UCSD-AML1 (cell line): ENCODE measurements around the gene ODF2.
"Not testable (repeated sequence)": the region's sequence is repeated elsewhere in the genome, so short reads cannot be mapped to it uniquely, and the experiment has no call there.

Experiments
- DNase-seq: peaks from one replicate; lab custom pipeline; 2025; ENCODE audit not compliant: unreplicated experiment; lab: John Stamatoyannopoulos, UW

ODF2 gene

DNA sequence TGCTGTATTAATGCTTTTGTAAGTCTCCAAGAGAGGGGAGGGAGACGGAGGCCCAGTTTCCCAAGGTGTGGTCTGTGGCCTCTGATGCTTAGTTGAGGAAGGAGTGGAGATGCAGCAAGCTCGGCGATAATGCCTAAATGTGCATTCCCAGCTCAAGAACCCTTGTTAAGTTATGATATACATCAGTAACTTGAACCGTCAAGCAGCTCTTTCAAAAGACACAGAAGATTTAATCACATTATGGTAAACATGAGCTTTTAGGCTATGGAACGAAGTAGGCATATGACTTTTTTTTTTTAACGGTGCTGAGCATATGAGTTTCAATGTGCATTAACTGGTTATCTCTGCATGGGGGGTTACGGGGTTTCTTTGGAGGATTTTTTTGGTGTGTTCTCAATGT, 26.4 kb downstream of the ODF2 start:
- no peak for DNase-seq

DNA sequence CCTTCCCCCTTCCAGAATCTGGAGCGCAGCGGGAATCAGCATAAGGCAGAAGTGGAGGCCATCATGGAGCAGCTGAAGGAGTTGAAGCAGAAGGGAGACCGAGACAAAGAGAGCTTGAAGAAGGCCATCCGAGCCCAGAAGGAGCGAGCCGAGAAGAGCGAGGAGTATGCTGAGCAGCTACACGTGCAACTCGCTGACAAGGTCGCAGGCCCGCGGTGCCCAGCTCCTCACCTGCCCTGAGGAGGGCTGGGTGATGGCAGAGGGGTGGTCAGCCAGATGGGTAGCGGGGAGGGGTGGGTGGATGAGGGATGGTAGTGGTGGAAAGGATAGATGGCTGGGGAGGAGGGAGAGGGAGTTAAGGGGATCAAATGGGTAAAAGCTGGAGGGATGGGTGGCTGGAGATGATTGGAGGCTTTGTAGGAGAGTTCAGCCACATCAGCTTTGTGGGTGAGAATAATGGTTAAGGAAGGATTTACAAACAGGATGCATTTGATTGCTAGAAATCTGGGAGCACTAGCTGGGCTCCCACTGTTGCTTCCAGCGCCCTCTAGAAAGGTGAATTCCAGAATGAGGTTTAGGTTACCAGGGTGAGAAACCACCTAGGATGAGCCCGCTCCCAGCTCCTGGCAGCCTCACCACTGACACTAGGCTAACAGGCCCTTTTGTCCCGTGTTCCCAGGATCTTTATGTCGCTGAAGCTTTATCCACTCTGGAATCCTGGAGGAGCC, 29.0 kb downstream of the ODF2 start:
- DNase-seq: no peak

DNA sequence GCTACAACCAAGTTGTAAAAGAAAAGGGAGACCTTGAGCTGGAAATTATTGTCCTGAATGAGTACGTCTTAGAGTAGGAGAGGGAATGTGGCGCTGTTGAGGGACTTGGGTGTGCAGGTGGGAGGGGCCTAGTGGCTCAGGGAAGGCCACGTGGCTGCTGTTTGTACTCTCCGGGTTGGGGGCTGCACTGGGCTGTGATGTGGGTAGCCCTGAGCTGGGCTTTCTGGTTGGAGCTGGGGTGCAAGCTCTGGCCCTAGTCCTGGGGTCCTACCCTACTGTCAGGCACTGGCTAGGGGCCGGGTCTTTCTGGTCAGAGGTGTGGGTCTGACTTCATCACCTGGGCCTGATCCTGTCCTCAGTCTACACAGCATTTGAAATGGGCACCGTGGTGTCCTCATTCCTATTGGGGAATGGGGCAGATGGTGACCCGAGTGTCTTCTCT, 29.6 kb downstream of the ODF2 start:
- DNase-seq: no peak

DNA sequence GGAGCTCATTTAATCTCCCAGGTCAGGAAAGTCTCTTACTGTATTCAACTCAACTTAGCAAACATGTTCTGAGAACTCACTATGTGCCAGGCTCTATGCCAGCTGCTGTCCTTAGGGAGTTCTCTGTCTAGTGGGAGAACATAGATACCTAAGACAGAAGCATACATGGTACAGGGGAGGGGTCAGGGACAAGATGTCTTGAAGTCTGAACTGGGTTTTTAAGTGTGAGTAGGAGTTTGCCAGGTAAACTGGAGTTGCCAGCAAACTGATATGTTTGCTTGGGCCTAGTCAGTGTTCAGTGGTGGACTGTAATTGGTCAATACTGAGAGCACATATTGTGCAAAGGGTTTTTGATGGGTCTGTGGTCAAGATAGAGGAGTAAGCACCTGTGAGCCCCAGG, 30.4 kb downstream of the ODF2 start:
- DNase-seq: no peak

DNA sequence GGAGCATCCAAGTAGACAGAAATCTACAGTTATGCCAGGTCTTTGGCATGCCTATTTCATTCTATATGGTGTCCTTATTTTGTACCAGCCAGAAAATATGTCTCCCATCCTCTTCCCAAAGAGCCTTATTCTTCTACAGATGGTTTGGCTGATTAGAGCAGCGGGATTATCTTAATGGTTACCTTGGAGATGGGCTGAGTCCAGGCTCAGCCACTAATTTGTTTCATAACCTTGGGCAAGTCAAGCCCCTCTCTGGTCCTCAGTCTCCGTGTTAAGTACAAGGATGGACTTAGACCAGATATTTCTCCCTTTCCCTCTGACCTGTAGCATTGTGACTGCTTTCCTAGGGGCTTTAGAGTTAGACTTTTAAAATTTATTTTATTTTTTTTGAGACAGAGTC, 37.6 kb downstream of the ODF2 start:
- DNase-seq: no peak

DNA sequence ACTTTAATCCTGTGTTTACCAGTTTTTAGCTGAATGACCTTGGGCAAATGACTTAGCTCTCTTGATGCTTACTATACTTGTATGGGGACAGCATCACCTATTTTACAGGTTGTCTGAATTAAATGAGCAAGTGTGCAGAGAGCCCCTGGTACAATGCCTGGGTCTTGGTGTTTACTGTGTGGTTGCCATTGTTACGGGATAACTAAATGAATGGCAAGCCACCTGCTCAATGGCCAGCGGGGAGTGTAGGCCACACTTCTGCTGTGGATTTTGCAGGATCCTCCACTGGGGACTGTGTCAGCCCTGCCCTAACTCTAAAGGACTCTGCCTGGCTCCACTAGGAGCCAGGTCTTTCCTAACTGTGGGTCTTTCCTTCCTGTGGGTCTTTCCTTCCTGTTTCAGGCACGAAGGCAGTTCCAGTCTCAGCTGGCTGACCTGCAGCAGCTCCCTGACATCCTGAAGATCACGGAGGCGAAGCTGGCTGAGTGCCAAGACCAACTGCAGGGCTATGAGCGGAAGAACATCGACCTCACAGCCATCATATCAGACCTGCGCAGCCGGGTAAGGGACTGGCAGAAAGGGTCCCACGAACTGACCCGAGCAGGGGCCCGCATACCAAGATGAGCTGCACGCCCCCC, 38.4 kb downstream of the ODF2 start:
- DNase-seq: peak; percentile 90

DNA sequence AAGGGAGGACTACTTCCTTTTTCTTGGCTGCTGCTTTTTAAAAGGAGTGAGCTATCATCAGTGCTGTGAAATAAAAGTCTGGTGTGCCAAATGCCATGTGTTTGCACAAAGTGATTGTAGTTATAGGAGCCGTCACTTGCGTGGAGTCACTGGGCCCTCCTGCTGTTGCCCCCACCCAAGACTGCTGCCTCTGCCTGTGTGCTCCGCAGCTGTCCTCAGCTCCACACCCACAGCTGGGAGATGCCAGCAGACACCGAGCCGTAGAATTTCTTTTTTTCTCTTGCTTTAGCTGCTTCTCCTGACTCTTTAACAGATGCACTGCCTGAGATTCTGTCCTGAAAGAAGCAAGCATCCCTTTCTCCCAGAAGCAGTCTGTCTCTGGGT, 38.9 kb downstream of the ODF2 start:
- DNase-seq: no peak

DNA sequence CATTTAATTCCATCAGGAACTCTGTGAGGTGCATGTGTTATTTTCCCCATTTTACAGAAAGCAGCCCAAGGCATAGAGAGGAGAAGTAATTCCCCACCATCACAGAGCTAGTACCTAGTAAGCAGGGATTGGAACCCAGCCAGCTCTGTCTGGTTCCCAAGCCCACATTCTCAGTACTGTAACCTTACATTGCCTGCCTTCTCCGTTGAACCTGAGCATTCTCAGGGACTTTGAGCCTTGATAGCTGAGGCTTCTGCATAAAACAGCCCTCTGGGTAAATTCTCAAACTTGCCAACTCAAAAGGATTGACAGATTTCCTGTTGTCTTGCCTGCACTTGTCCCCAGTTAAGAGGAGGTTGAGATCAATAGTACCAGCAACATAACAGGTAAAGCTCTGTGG, 39.5 kb downstream of the ODF2 start:
- DNase-seq: no peak

DNA sequence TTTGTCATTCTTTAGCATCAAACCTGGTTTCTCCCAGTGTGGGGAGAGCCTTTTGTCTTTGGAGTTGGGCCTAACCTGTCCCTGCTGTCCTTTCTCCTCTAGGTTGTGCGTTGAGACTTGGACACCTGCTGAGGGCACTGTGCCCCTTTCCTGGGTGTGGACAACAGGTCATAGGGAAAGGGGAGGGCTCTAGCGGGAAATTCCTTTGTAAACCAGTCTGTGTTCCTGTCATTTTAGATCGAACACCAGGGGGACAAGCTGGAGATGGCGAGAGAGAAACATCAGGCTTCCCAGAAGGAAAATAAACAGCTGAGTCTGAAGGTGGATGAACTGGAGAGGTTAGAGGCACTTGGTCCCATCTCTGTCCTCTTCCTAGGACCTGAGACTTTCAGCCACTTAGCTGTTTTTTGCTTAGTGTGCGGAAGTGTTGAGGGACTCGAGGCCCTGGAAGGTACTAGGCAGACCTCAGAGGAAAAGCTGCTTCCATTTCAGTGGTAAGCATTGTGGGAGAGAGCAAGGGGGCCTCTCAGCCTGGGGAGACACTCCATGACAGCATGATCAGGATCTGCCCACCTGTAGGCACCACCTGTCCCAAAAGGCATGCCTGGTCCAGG, 40.1 kb downstream of the ODF2 start:
- no peak for DNase-seq

DNA sequence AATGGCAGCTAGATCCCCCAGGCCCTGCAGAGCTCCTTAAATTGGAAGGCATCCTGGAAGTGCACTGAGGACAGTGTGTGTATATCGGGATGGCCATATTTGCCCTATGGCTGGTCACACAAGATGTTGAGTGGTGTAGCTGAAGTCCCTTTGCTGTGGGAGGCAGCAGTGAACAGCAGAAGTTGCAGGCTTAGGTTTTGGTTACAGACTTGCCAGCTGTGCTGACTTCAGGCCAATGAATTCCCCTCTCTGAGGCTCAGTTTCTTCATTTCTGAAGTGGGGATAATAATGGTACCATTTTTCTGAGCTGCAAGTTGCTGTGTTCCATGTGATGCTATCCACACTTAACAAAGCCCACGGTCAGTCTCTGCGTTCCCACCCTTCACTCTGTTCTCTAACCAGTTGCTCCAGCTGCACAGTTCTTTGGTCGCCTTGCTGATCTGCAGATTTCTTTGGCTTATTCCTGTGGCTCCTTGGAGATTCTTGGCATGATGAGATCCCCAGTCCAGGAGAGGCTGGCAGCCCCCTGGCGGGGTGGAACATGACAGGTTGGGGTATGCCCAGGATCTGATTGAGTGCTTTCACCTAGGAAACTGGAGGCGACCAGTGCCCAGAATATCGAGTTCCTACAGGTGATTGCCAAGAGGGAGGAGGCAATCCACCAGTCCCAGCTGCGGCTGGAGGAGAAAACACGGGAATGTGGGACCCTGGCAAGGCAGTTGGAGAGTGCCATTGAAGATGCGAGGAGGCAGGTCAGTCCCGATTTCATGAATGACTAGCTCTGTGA, 42.2 kb downstream of the ODF2 start:
- DNase-seq: no peak

DNA sequence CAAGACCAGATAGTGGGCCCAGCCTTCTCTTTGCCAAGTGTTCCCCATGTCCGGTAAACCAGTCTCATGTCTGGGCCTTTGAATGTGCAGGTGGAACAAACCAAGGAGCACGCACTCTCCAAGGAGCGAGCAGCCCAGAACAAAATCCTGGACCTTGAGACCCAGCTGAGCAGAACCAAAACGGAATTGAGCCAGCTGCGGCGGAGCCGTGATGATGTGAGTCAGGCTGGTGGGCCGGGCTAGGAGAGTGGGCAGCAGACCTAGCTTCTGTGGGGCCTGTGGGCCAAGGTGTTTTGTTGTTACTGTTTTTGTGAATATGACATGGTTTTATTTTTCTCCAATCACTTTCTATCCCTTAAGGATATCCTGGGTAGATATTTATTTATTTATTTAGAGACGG, 43.1 kb downstream of the ODF2 start:
- DNase-seq: no peak

DNA sequence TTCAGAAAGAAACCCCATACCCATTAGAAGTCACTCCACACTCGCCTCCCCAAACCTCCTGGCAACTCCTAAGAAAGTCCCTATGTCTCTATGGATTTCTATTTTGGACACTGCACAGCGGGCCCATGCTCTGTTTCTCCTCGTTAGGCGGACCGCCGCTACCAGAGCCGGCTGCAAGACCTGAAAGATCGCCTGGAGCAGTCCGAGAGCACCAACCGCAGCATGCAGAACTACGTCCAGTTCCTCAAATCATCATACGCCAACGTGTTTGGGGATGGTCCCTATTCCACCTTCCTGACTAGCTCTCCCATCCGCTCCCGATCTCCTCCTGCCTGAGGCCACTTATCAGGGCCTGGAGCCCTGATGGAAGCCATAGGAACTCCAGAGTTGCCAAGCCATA, 44.1 kb downstream of the ODF2 start:
- no peak for DNase-seq

DNA sequence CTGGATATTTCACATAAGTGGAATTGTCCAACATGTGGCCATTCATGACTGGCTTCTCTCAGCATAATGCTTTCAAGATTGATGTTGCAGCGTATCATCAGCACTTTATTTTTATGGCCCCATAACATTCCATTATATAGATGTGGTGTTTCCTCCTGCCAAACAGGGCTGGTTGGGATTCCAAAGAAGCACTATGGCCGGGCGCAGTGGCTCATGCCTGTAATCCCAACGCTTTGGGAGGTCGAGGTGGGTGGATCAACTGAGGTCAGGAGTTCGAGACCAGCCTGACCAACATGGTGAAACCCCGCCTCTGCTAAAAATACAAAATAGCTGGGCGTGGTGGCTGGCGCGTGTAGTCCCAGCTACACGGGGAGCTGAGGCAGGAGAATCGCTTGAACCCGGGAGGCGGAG, 47.6 kb downstream of the ODF2 start:
- DNase-seq: not testable (repeated sequence)

DNA sequence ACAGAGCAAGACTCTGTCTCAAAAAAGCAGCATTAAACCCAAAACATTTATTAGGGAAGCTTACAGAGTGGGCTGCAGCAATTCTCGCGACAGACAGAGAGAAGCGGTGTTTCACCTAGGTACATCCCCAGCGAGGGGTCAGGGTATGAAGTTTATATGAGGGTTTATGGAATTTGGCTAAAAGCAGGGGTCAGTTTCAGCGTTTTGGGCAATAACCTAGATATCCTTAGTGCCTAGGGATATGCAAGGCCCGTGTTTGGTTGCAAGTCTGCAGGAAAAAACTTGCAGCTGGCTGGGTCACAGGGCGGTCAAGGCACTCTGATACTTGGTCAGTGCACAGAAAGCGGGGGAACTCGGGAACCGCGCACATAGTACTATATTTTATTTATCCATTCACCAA, 48.1 kb downstream of the ODF2 start:
- DNase-seq: no peak

DNA sequence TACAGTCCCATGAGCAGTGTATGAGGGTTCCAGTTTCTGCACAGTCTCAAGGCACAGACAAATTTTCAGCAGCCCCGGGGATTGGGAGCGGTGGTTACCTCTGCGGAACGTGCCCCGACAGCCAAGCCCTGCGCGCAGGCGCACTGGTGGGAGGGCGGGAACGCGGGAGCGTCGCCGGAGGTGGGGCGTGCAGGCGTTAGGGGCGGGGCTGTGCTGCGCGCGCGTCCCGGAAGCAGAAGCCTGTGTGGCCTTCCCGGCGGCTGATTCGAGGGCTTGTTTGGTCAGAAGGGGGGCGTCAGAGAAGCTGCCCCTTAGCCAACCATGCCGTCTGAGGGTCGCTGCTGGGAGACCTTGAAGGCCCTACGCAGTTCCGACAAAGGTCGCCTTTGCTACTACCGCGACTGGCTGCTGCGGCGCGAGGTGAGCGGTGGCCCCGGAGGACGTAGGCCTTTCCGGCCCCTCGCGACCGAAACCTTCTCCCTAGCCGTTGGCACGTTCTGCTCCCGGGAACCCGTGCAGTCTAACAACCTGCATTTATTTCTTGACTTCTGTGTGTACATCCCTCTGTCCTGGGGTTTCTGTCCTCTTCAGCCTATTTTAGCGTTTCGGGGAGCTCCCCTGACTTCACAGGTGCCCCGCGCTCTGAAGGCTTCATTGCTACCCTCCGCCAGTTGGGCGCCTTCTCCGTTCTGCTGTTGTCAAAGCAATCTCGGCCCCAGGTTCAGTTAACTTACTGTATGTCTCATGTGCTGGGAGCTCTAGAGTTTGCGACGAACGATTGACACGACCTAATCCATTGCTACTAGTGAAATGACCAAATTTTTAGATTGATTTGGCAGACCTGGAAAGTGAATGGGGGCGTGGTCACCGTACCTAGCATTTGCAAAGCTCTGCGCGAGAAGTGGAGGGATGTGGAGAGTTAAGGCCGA, 48.9 kb downstream of the ODF2 start, which contains the start of gene GLE1:
Gene GLE1 (plus strand): TSS at position 235 of the 929 bp plus-strand sequence. CDS start 87 bp downstream, at position 322.
- DNase-seq: peak; percentile 95

DNA sequence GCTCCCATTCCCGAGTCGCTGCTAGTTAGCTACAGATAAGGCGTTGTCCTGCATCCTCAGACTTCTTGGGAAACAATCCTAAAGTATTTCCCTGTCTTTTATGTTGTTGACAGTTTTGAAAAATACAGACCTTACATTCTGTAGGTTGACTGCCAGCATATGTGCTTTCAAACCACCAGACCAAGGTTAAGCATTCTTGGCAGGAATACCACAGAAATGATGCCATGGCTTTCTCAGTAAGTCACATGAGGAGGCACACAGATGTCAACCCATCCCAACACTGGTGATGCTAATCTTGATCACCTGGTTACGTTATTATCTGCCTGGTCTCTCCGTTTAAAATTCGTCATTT, 49.6 kb downstream of the ODF2 start:
- no peak for DNase-seq

DNA sequence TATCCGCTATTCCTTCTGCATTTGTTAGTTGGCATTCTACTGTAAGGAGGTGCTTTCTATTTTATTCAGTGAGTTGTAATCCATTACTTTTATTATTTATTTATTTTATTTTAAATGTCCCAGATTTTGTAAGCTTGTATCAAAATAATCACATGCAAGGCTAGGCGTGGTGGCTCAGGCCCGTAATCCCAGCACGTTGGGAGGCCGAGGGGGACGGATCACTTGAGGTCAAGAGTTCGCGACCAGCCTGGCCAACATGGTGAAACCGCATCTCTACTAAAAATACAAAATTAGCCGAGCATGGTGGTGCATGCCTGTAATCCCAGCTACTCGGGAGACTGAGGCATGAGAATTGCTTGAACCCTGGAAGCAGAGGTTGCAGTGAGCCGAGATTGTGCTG, 50.1 kb downstream of the ODF2 start:
- not testable (repeated sequence) for DNase-seq

DNA sequence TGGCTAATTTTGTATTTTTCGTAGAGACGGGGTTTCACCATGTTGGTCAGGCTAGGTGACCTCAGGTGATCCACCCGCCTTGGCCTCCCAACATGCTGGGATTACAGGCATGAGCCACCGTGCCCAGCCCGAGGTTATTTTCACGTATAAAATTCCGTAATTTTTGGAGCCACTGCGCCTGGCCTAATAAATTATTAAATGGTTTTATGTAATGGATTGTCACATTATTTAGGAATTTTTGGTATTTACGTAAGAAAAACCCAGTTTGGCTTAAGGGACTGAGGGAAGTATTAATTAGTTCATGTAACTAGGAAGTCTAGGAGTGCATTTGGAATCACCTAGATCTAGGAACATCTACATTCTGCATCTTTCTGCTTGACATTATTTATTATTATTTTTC, 57.0 kb downstream of the ODF2 start:
- DNase-seq: no peak

DNA sequence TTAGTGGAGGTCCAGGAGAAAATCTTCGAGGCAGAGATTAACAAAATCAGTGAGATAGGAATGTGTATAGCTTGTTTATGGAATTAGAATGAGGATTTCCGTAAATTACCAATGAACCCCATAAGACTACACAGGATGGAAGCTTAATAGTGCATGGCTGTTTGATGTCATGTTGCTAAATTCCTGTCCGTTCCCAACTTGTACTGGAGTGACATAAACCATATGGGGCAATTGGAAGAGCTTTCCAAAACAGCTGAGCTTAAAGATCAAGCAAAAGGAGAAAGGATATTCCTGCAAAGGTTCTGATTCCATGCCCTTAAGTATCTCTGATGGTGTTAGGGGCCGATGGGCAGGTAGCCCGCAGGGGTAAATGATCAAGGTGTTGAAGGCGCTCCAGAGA, 66.2 kb downstream of the ODF2 start:
- no peak for DNase-seq

DNA sequence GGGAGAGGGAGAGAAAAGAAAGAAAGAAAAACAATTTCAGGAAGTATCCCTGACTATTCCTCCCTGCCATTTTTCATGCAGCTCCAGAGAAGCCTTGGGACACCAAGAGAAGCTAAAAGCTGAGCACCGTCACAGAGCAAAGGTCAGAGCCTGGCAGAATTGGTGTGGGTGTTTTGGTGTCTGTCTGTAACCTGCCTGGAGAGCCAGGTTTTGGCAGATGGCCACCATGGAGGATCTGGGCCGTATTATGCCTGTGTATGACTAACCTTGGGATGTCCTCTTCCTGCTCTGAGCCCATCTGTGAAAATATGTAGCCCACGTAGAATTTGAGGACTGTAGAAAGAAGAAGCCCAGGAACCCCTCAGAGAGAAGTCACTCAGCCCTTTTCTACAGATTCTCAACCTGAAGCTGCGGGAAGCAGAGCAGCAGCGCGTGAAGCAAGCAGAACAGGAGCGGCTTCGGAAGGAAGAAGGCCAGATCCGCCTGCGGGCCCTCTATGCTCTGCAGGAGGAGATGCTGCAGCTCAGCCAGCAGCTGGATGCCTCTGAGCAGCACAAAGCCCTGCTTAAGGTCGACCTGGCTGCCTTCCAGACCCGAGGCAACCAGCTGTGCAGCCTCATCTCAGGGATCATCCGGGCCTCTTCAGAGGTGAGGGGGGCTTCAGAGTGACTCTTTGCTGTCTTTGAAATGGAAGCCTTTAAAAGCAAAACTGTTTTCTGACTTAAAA, 67.6 kb downstream of the ODF2 start:
- no peak for DNase-seq
